Nephron progenitor cell (in vitro differentiated cells): ENCODE data around the gene RAB31.

Experiments used
- DNase-seq: peaks from one replicate; pipeline ENCODE4 v3.0.0; 2021
- H3K27ac Mint-ChIP-seq: 2 replicates; pipeline ENCODE4 v1.8.0; 2021; ENCODE audit warnings: mild to moderate bottlenecking, moderate library complexity, mixed read lengths
- H3K27me3 Mint-ChIP-seq: 2 replicates; pipeline ENCODE4 v1.8.0; 2021; ENCODE audit warnings: mild to moderate bottlenecking, low read depth, mixed read lengths; ENCODE audit not compliant: poor library complexity
- H3K36me3 Mint-ChIP-seq: 2 replicates; pipeline ENCODE4 v1.8.0; 2021; ENCODE audit warnings: low read depth, mixed read lengths
- H3K4me1 Mint-ChIP-seq: 2 replicates; pipeline ENCODE4 v1.8.0; 2021; ENCODE audit warnings: mixed read lengths
- H3K4me3 Mint-ChIP-seq: 2 replicates; pipeline ENCODE4 v1.8.0; 2021; ENCODE audit warnings: mild to moderate bottlenecking, moderate library complexity, mixed read lengths
- H3K9me3 Mint-ChIP-seq: 2 replicates; pipeline ENCODE4 v1.8.0; 2021; ENCODE audit warnings: mild to moderate bottlenecking, moderate library complexity, mixed read lengths
- CTCF ChIP-seq: fragments of 200-600 bp; sonication (generic); IDR thresholded peaks from 2 replicates; pipeline ENCODE4 v1.5.0; 2021; ENCODE audit warnings: antibody characterized with exemption

The RAB31 gene

GRCh38 chr18:9739516-9739915, 31.4 kb downstream of the RAB31 start:
- Mint-ChIP-seq H3K9me3 (peaks cover under 1% of the 10 kb centered on the region), H3K4me1 (peaks cover 78% of the 10 kb centered on the region), H3K27ac (peak overlapping the region; percentile 46), H3K27me3 (no peaks in the 10 kb centered on the region), H3K4me3 (no peak overlapping the region), H3K36me3 (peaks cover 1% of the 10 kb centered on the region)
- DNase-seq, result no peak
- no peak for TF ChIP-seq CTCF

- peaks cover 73% of the 10 kb centered on the region for H3K4me1 Mint-ChIP-seq
- peaks cover 6% of the 10 kb centered on the region for H3K9me3 Mint-ChIP-seq
- H3K36me3 Mint-ChIP-seq, result peaks cover 7% of the 10 kb centered on the region
- no peak overlapping the region for H3K27ac Mint-ChIP-seq
- H3K4me3 Mint-ChIP-seq, result no peak overlapping the region
- H3K27me3 Mint-ChIP-seq, result no peaks in the 10 kb centered on the region
- no peak for DNase-seq
- TF ChIP-seq CTCF, result no peak
Measured at GRCh38 chr18:9740071-9740470, 32.0 kb downstream of the RAB31 start.

- no peaks in the 10 kb centered on the region for H3K27me3 Mint-ChIP-seq
- H3K9me3 Mint-ChIP-seq, result peaks cover 14% of the 10 kb centered on the region
- no peak overlapping the region for H3K27ac Mint-ChIP-seq
- peaks cover 65% of the 10 kb centered on the region for H3K4me1 Mint-ChIP-seq
- no peak overlapping the region for H3K4me3 Mint-ChIP-seq
- TF ChIP-seq CTCF, result no peak
- no peak for DNase-seq
- H3K36me3 Mint-ChIP-seq, result peaks cover 9% of the 10 kb centered on the region
Measured at GRCh38 chr18:9741406-9741792, 33.3 kb downstream of the RAB31 start.

- H3K36me3 Mint-ChIP-seq, result peaks cover 9% of the 10 kb centered on the region
- DNase-seq, result peak; percentile 34
- no peaks in the 10 kb centered on the region for H3K27me3 Mint-ChIP-seq
- peak overlapping the region; percentile 78 for H3K4me3 Mint-ChIP-seq
- peak overlapping the region; percentile 97 for H3K27ac Mint-ChIP-seq
- no peak for TF ChIP-seq CTCF
- H3K9me3 Mint-ChIP-seq, result peaks cover 14% of the 10 kb centered on the region
- peaks cover 61% of the 10 kb centered on the region for H3K4me1 Mint-ChIP-seq
Measured at GRCh38 chr18:9741793-9742523, 33.9 kb downstream of the RAB31 start.

- no peak for DNase-seq
- Mint-ChIP-seq H3K9me3 (peaks cover 14% of the 10 kb centered on the region), H3K4me1 (peaks cover 54% of the 10 kb centered on the region), H3K27ac (peak overlapping the region; percentile 97), H3K4me3 (peak overlapping the region; percentile 78), H3K27me3 (no peaks in the 10 kb centered on the region), H3K36me3 (peaks cover 9% of the 10 kb centered on the region)
- no peak for TF ChIP-seq CTCF
Measured at GRCh38 chr18:9742524-9743131, 34.5 kb downstream of the RAB31 start.
